ENCODE results near the gene PDE4D. TPM values are rescaled to one million over a fixed set of nuclear protein-coding genes. Genes with fewer than 3 reads are reported as not detected.

PDE4D gene
- total and polyA plus RNA-seq, 2 donors (not counting 3 experiments of a cell fraction or from before 2014, with no cell fraction given), result 34.5 to 51.2 TPM

GRCh38 chr5:59093329-59093728 lies 800.2 kb downstream of the PDE4D start:
- H3K79me2 ChIP-seq (ENCODE audit: control insufficient read depth, insufficient read depth, low read length), result no peaks in the 10 kb centered on the region
- H3K9ac ChIP-seq (replicated peaks; ENCODE audit: extremely low read depth, insufficient read depth, low read length), result no peak overlapping the region
- intact Hi-C loops (cut with micrococcal nuclease), result no loop called here
- no peak overlapping the region for H3K4me2 ChIP-seq (ENCODE audit: insufficient read depth, low read length)
- TF ChIP-seq GATA2 (IDR thresholded peaks at IDR 0.05; ENCODE audit: insufficient read depth, insufficient read length, low read depth, low read length) (no peak), FOS (IDR thresholded peaks at IDR 0.05; ENCODE audit: borderline replicate concordance, insufficient read depth, low read length) (no peak), JUN (IDR thresholded peaks at IDR 0.05; ENCODE audit: borderline replicate concordance, insufficient read depth, insufficient read length, low read depth) (no peak), POLR2AphosphoS5 (IDR thresholded peaks at IDR 0.05; ENCODE audit: insufficient read depth, low read depth, low read length) (no peak), POLR2A (IDR thresholded peaks at IDR 0.05; ENCODE audit: low read depth, low read length) (no peak), MYC (IDR thresholded peaks at IDR 0.05; ENCODE audit: low read depth, low read length) (no peak), EZH2 (IDR thresholded peaks at IDR 0.05; ENCODE audit: borderline replicate concordance, low read depth, low read length, severe bottlenecking) (no peak), CTCF (IDR thresholded peaks at IDR 0.05; ENCODE audit: extremely low read depth in 1 of 2, insufficient read depth in 1 of 2, low read depth in 1 of 2, low read length in 2 of 2) (no peak)
- TF ChIP-seq, protein P1, sequence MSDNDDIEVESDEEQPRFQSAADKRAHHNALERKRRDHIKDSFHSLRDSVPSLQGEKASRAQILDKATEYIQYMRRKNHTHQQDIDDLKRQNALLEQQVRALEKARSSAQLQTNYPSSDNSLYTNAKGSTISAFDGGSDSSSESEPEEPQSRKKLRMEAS (IDR thresholded peaks at IDR 0.05; ENCODE audit: insufficient read depth, insufficient read length), result no peak
- POLR2A ChIA-PET, result no interaction called here
- CTCF ChIA-PET, result interaction anchor here (0.9 kb wide), 1 partner anchor 16 kb away, joined by 3 read pairs; no protein-coding TSS in a partner anchor
- BruUV-seq (replicated peaks), result no TSS peak
- dilution Hi-C loops (cut with MboI; ENCODE audit: extremely low pct_ligation_motif_present, low sequenced_read_pairs), result no loop called here
- H2AFZ ChIP-seq (ENCODE audit: low read depth, low read length), result no peak overlapping the region
- H3K4me3 ChIP-seq (replicated peaks in 1 of 3; ENCODE audit: insufficient read depth in 1 of 3, low read depth in 1 of 3, low read length in 3 of 3), result no peak overlapping the region
- H3K9me3 ChIP-seq (replicated peaks; ENCODE audit: control insufficient read depth, insufficient read depth, low read length), result no peaks in the 10 kb centered on the region
- no peak for DNase-seq (ENCODE audit: low read depth, low spot score)
- no peaks in the 10 kb centered on the region for H3K9me1 ChIP-seq (replicated peaks; ENCODE audit: control insufficient read depth, extremely low read depth, insufficient read depth, low read length)
- H3K36me3 ChIP-seq (ENCODE audit: control insufficient read depth in 2 of 2, extremely low read depth in 1 of 2, insufficient read depth in 2 of 2, low read length in 2 of 2), result no peaks in the 10 kb centered on the region
- H3K4me1 ChIP-seq (ENCODE audit: control insufficient read depth, extremely low read depth, insufficient read depth, low read length), result no peaks in the 10 kb centered on the region
- H3K27me3 ChIP-seq (ENCODE audit: control insufficient read depth in 2 of 2, insufficient read depth in 2 of 2, low read length in 2 of 2), result no peaks in the 10 kb centered on the region
- no peaks in the 10 kb centered on the region for H4K20me1 ChIP-seq (replicated peaks; ENCODE audit: control insufficient read depth, extremely low read depth, insufficient read depth, low read length)
- H3K27ac ChIP-seq (ENCODE audit: insufficient read depth, low read depth, low read length), result no peak overlapping the region
- FAIRE-seq, result no peak

Measured in endothelial cell of umbilical vein (primary cell).